ENCODE data around the gene L3MBTL4.
A peak's percentile ranks its signal among the peaks of the same experiment; 100 is the strongest.
"Not testable (repeated sequence)": the region's sequence is repeated elsewhere in the genome, so short reads cannot be mapped to it uniquely, and the experiment has no call there.

L3MBTL4 gene

GRCh38 chr18:6414723-6415417 is at the start of gene L3MBTL4:
TSS of gene L3MBTL4 (minus strand) at chr18:6414911. CDS start at chr18:6311625, 103,286 bp downstream.
- DNase-seq (ENCODE audit: low read depth in 2 of 2) = no peak

GRCh38 chr18:6452194-6452593 is 37.5 kb upstream of the L3MBTL4 start:
- DNase-seq (ENCODE audit: low read depth in 2 of 2) = no peak

- DNase-seq (ENCODE audit: low read depth in 2 of 2) = no peak
Observed at GRCh38 chr18:6449213-6449612, 34.5 kb upstream of the L3MBTL4 start.

GRCh38 chr18:6444466-6445228 is 29.9 kb upstream of the L3MBTL4 start:
- DNase-seq (ENCODE audit: low read depth in 2 of 2) = no peak

GRCh38 chr18:6441200-6441599 is 26.5 kb upstream of the L3MBTL4 start:
- DNase-seq (ENCODE audit: low read depth in 2 of 2) = no peak

GRCh38 chr18:6437937-6438818 is 23.5 kb upstream of the L3MBTL4 start:
- DNase-seq (ENCODE audit: low read depth in 2 of 2) = no peak

GRCh38 chr18:6435731-6436130 is 21.0 kb upstream of the L3MBTL4 start:
- DNase-seq (ENCODE audit: low read depth in 2 of 2) = no peak

- no peak for DNase-seq (ENCODE audit: low read depth in 2 of 2)
Observed at GRCh38 chr18:6434987-6435709, 20.4 kb upstream of the L3MBTL4 start.

- DNase-seq (ENCODE audit: low read depth in 2 of 2) = no peak
Observed at GRCh38 chr18:6434481-6434880, 19.8 kb upstream of the L3MBTL4 start.

GRCh38 chr18:6431659-6432318 is 17.1 kb upstream of the L3MBTL4 start:
- no peak for DNase-seq (ENCODE audit: low read depth in 2 of 2)

GRCh38 chr18:6428851-6429395 is 14.2 kb upstream of the L3MBTL4 start:
- no peak for DNase-seq (ENCODE audit: low read depth in 2 of 2)

GRCh38 chr18:6427286-6427685 is 12.6 kb upstream of the L3MBTL4 start:
- DNase-seq (ENCODE audit: low read depth in 2 of 2) = no peak

GRCh38 chr18:6423289-6423688 is 8.6 kb upstream of the L3MBTL4 start:
- no peak for DNase-seq (ENCODE audit: low read depth in 2 of 2)

- DNase-seq (ENCODE audit: low read depth in 2 of 2) = peak in 1 of 2 donors; percentile 21
Observed at GRCh38 chr18:6414118-6414722, 491 bp downstream of the L3MBTL4 start.

GRCh38 chr18:6413579-6414117 is 1.1 kb downstream of the L3MBTL4 start:
- no peak for DNase-seq (ENCODE audit: low read depth in 2 of 2)

GRCh38 chr18:6412933-6413472 is 1.7 kb downstream of the L3MBTL4 start:
- DNase-seq (ENCODE audit: low read depth in 2 of 2) = no peak

- no peak for DNase-seq (ENCODE audit: low read depth in 2 of 2)
Observed at GRCh38 chr18:6411382-6411781, 3.3 kb downstream of the L3MBTL4 start.

GRCh38 chr18:6409933-6410332 is 4.8 kb downstream of the L3MBTL4 start:
- no peak for DNase-seq (ENCODE audit: low read depth in 2 of 2)

GRCh38 chr18:6408543-6408942 is 6.2 kb downstream of the L3MBTL4 start:
- not testable (repeated sequence) for DNase-seq (ENCODE audit: low read depth in 2 of 2)
